ENCODE results near the gene GGT1.
"Not testable (repeated sequence)": the region's sequence is repeated elsewhere in the genome, so short reads cannot be mapped to it uniquely, and the experiment has no call there.

GGT1 gene

GRCh38 chr22:24602847-24603769 lies at the start of gene GGT1:
TSS of gene GGT1 (plus strand) at chr22:24603193. CDS start at chr22:24611082, 7,889 bp downstream.
- peak; percentile 71 for DNase-seq (ENCODE audit: low spot score)
- not testable (repeated sequence) for FAIRE-seq

- DNase-seq (ENCODE audit: low spot score) (no peak), FAIRE-seq (no peak)
These were observed 49.2 kb upstream of the GGT1 start for GRCh38 chr22:24553597-24554312.

- no peak for FAIRE-seq
These were observed 48.5 kb upstream of the GGT1 start, which contains the start of gene GUCD1 for GRCh38 chr22:24554313-24555164. TSS of gene GUCD1 (minus strand) at chr22:24555138. CDS start at chr22:24554991, 147 bp downstream.

GRCh38 chr22:24555165-24556039 lies 47.6 kb upstream of the GGT1 start, which contains the start of gene SNRPD3:
TSS of gene SNRPD3 (plus strand) at chr22:24555999. CDS start at chr22:24557675, 1,676 bp downstream.
- peak; percentile 59 for FAIRE-seq
- peak; percentile 95 for DNase-seq (ENCODE audit: low spot score)

More at GRCh38 chr22:24554313-24555164, 48.5 kb upstream of the GGT1 start, which contains the start of gene GUCD1:
- peak; percentile 10 for DNase-seq (ENCODE audit: low spot score)

GRCh38 chr22:24559471-24559870 lies 43.5 kb upstream of the GGT1 start:
- DNase-seq (ENCODE audit: low spot score) (no peak), FAIRE-seq (no peak)

GRCh38 chr22:24563246-24563645 lies 39.7 kb upstream of the GGT1 start:
- no peak for FAIRE-seq

GRCh38 chr22:24564376-24565058 lies 38.5 kb upstream of the GGT1 start:
- DNase-seq (ENCODE audit: low spot score) = no peak
- FAIRE-seq = no peak

More at GRCh38 chr22:24563246-24563645, 39.7 kb upstream of the GGT1 start:
- no peak for DNase-seq (ENCODE audit: low spot score)

GRCh38 chr22:24565077-24565476 lies 37.9 kb upstream of the GGT1 start:
- no peak for DNase-seq (ENCODE audit: low spot score)
- FAIRE-seq = no peak

GRCh38 chr22:24566899-24567511 lies 36.0 kb upstream of the GGT1 start:
- no peak for DNase-seq (ENCODE audit: low spot score)
- no peak for FAIRE-seq

- no peak for FAIRE-seq
These were observed 35.3 kb upstream of the GGT1 start for GRCh38 chr22:24567668-24568067.

GRCh38 chr22:24571266-24571665 lies 31.7 kb upstream of the GGT1 start:
- no peak for FAIRE-seq
- DNase-seq (ENCODE audit: low spot score) = no peak

More at GRCh38 chr22:24567668-24568067, 35.3 kb upstream of the GGT1 start:
- DNase-seq (ENCODE audit: low spot score) = no peak

GRCh38 chr22:24576778-24577177 lies 26.2 kb upstream of the GGT1 start:
- FAIRE-seq (no peak), DNase-seq (ENCODE audit: low spot score) (no peak)

- FAIRE-seq (no peak), DNase-seq (ENCODE audit: low spot score) (no peak)
These were observed 24.4 kb upstream of the GGT1 start for GRCh38 chr22:24578355-24579257.

GRCh38 chr22:24579258-24579601 lies 23.8 kb upstream of the GGT1 start:
- DNase-seq (ENCODE audit: low spot score) (no peak), FAIRE-seq (no peak)

GRCh38 chr22:24580276-24580675 lies 22.7 kb upstream of the GGT1 start:
- DNase-seq (ENCODE audit: low spot score) = peak; percentile 9
- peak; percentile 42 for FAIRE-seq

- DNase-seq (ENCODE audit: low spot score) = no peak
These were observed 20.8 kb upstream of the GGT1 start for GRCh38 chr22:24582056-24582814.

More at GRCh38 chr22:24582056-24582814, 20.8 kb upstream of the GGT1 start:
- FAIRE-seq = no peak
